GM21825 (cell line): ENCODE results near the gene TSPAN9.

Experiments
- ATAC-seq: cut with Tn5 transposase; IDR thresholded peaks from one replicate; pipeline ENCODE4 v1.9.1; 2021; ENCODE audit warnings: mild to moderate bottlenecking, moderate library complexity; ENCODE audit not compliant: unreplicated experiment

Gene TSPAN9

GRCh38 chr12:3120701-3121100 is 43.5 kb downstream of the TSPAN9 start:
- ATAC-seq = no peak

- ATAC-seq = no peak
Observed at GRCh38 chr12:3122841-3123678, 45.9 kb downstream of the TSPAN9 start.

- no peak for ATAC-seq
Observed at GRCh38 chr12:3123729-3124128, 46.5 kb downstream of the TSPAN9 start.

GRCh38 chr12:3124917-3125316 is 47.7 kb downstream of the TSPAN9 start:
- no peak for ATAC-seq

- ATAC-seq = no peak
Observed at GRCh38 chr12:3125674-3126073, 48.5 kb downstream of the TSPAN9 start.

GRCh38 chr12:3127832-3128231 is 50.7 kb downstream of the TSPAN9 start:
- no peak for ATAC-seq

GRCh38 chr12:3128498-3129293 is 51.5 kb downstream of the TSPAN9 start:
- ATAC-seq = no peak

- no peak for ATAC-seq
Observed at GRCh38 chr12:3129301-3130056, 52.3 kb downstream of the TSPAN9 start.

GRCh38 chr12:3130057-3130830 is 53.1 kb downstream of the TSPAN9 start:
- no peak for ATAC-seq

- ATAC-seq = no peak
Observed at GRCh38 chr12:3131129-3131528, 54.0 kb downstream of the TSPAN9 start.

- no peak for ATAC-seq
Observed at GRCh38 chr12:3132636-3133404, 55.6 kb downstream of the TSPAN9 start.

- ATAC-seq = no peak
Observed at GRCh38 chr12:3133405-3133783, 56.2 kb downstream of the TSPAN9 start.

- ATAC-seq = no peak
Observed at GRCh38 chr12:3134126-3134525, 56.9 kb downstream of the TSPAN9 start.

GRCh38 chr12:3134526-3135135 is 57.5 kb downstream of the TSPAN9 start:
- no peak for ATAC-seq

GRCh38 chr12:3135522-3136461 is 58.6 kb downstream of the TSPAN9 start:
- ATAC-seq = no peak

GRCh38 chr12:3136641-3137267 is 59.6 kb downstream of the TSPAN9 start:
- no peak for ATAC-seq

GRCh38 chr12:3137268-3137781 is 60.1 kb downstream of the TSPAN9 start:
- ATAC-seq = no peak
